RWPE1 (cell line): ENCODE data around the gene KIRREL1.

ENCODE experiments used
- CTCF ChIA-PET: fragments of 350-600 bp; sonication (Branson Sonifier 250); formaldehyde crosslinking; extraction: SDS; loops from one replicate; lab custom pipeline; 2021; lab: Yijun Ruan, JAX
- POLR2A ChIA-PET: fragments of 400-600 bp; formaldehyde crosslinking; extraction: SDS; loops from one replicate; lab custom pipeline; 2020; ENCODE audit warnings: antibody characterized with exemption; ENCODE audit not compliant: low non-redundant PET; lab: Yijun Ruan, JAX
- DNase-seq: peaks from one replicate; pipeline ENCODE4 v3.0.0; 2012; ENCODE audit warnings: low spot score
- H3K27ac ChIP-seq: fragments of 450-650 bp; 2 replicates; pipeline ENCODE4 v1.5.1; 2017
- CTCF ChIP-seq: fragments of 450-650 bp; conservative IDR thresholded peaks from 2 replicates; pipeline ENCODE4 v1.5.1; 2017; ENCODE audit warnings: low read depth, mild to moderate bottlenecking

KIRREL1 gene

GRCh38 chr1:157992031-157992832 lies 1.2 kb upstream of the KIRREL1 start:
- CTCF ChIA-PET, result interaction anchor here (0.5 to 4.1 kb wide), 40 partner anchors 9 to 611 kb away, joined by 3 to 55 read pairs (median 4); no protein-coding TSS in a partner anchor
- peak overlapping the region; percentile 94 for H3K27ac ChIP-seq
- DNase-seq, result peak; percentile 73
- POLR2A ChIA-PET, result interaction anchor here (1.1 kb wide), 1 partner anchor 38 kb away, joined by 3 read pairs; no protein-coding TSS in a partner anchor
- TF ChIP-seq CTCF, result peak; percentile 96

GRCh38 chr1:157992833-157993146 lies 655 bp upstream of the KIRREL1 start:
- ChIA-PET POLR2A (interaction anchor here (1.1 kb wide), 1 partner anchor 38 kb away, joined by 3 read pairs; no protein-coding TSS in a partner anchor), CTCF (interaction anchor here (0.6 to 4.1 kb wide), 33 partner anchors 9 to 611 kb away, joined by 3 to 55 read pairs (median 5); no protein-coding TSS in a partner anchor)
- DNase-seq, result no peak
- H3K27ac ChIP-seq, result peak overlapping the region; percentile 94
- no peak for TF ChIP-seq CTCF

- H3K27ac ChIP-seq, result peak overlapping the region; percentile 94
- TF ChIP-seq CTCF, result 0 out of 2 replicates have a peak, but pooled peaks have one; percentile 11
- ChIA-PET POLR2A (no interaction called here), CTCF (interaction anchor here (0.5 to 1.4 kb wide), 8 partner anchors 18 to 131 kb away, joined by 3 to 7 read pairs (median 4); no protein-coding TSS in a partner anchor)
- DNase-seq, result no peak
These were observed 617 bp downstream of the KIRREL1 start for GRCh38 chr1:157993918-157994605.

- no peak for TF ChIP-seq CTCF
- ChIA-PET POLR2A (interaction anchor here (0.8 kb wide), 1 partner anchor 22 kb away, joined by 5 read pairs; no protein-coding TSS in a partner anchor), CTCF (interaction anchor here (0.6 to 1.4 kb wide), 4 partner anchors 12 to 101 kb away, joined by 3 to 4 read pairs (median 3); no protein-coding TSS in a partner anchor)
- H3K27ac ChIP-seq, result peak overlapping the region; percentile 94
- peak; percentile 17 for DNase-seq
These were observed 1.5 kb downstream of the KIRREL1 start for GRCh38 chr1:157994704-157995582.

GRCh38 chr1:157995583-157996169 lies 2.2 kb downstream of the KIRREL1 start:
- POLR2A ChIA-PET, result interaction anchor here (0.7 to 0.8 kb wide), 2 partner anchors 21 to 89 kb away, joined by 4 to 5 read pairs; no protein-coding TSS in a partner anchor
- H3K27ac ChIP-seq, result peak overlapping the region; percentile 94
- TF ChIP-seq CTCF, result no peak
- DNase-seq, result no peak
- CTCF ChIA-PET, result interaction anchor here (0.6 to 1.4 kb wide), 2 partner anchors 11 to 100 kb away, joined by 3 to 4 read pairs; no protein-coding TSS in a partner anchor
